Uterus (tissue), 2 donors: ENCODE measurements around the gene GRK3.

Experiments
- POLR2A ChIP-seq, 2 donors: fragments of 450-650 bp; IDR thresholded peaks; one replicate each; pipeline ENCODE4 v1.6.1; 2016; ENCODE audit warnings: antibody characterized with exemption in 2 of 2, mild to moderate bottlenecking in 1 of 2, moderate library complexity in 1 of 2
- TF ChIP-seq, protein P1 (sequence below), 4 experiments: fragments of 200-600 bp in 2 of 4; fragments of 450-650 bp in 2 of 4; sonication (generic) in 2 of 4; IDR thresholded peaks; one replicate each; pipeline ENCODE4 v1.5.1; 2016 to 2019; ENCODE audit warnings: antibody characterized with exemption in 4 of 4, mild to moderate bottlenecking in 2 of 4, moderate library complexity in 1 of 4

DNA sequence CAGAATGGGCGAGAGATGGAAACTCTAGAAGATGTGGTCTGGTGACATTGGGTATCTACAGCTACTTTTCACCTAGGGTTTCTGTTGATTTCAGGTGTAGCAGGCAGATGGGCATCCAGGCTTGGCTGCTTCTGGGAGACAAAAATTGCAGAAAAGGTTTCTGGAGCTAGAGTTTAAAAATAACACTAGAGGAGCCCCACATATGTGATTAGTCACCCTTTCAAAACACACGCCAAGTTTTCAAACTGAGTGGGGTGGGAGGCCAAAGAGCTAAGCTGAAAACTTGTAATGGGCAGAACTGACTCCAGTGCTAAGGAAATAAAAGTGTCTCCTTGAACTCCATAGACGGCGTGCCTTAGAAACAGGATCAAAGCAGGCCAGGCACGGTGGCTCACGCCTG lies 80.8 kb downstream of the GRK3 start:
- TF ChIP-seq, protein P1, sequence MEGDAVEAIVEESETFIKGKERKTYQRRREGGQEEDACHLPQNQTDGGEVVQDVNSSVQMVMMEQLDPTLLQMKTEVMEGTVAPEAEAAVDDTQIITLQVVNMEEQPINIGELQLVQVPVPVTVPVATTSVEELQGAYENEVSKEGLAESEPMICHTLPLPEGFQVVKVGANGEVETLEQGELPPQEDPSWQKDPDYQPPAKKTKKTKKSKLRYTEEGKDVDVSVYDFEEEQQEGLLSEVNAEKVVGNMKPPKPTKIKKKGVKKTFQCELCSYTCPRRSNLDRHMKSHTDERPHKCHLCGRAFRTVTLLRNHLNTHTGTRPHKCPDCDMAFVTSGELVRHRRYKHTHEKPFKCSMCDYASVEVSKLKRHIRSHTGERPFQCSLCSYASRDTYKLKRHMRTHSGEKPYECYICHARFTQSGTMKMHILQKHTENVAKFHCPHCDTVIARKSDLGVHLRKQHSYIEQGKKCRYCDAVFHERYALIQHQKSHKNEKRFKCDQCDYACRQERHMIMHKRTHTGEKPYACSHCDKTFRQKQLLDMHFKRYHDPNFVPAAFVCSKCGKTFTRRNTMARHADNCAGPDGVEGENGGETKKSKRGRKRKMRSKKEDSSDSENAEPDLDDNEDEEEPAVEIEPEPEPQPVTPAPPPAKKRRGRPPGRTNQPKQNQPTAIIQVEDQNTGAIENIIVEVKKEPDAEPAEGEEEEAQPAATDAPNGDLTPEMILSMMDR (IDR thresholded peaks at IDR 0.05), result no peak
- no peak for TF ChIP-seq POLR2A (IDR thresholded peaks at IDR 0.05)
